Central memory CD8-positive, alpha-beta T cell (primary cell): ENCODE results near the gene ZNF207.

Experiments used
- ATAC-seq: fragments of 150-1000 bp; cut with Tn5 transposase; replicated peaks from 2 replicates; pipeline ENCODE4 v1.10.0; 2022; ENCODE audit warnings: mild to moderate bottlenecking, moderate FRiP score, moderate number of reproducible peaks; ENCODE audit not compliant: poor library complexity, severe bottlenecking; ENCODE audit errors: extremely low read depth
- DNase-seq, 2 donors: peaks; one replicate each; pipeline ENCODE4 v3.0.0; 2021; ENCODE audit warnings: low spot score in 2 of 2
- H3K27ac Mint-ChIP-seq: one replicate; pipeline ENCODE4 v1.8.0; 2022; ENCODE audit warnings: low read depth, mild to moderate bottlenecking, moderate library complexity, mixed read lengths
- H3K27me3 Mint-ChIP-seq: one replicate; pipeline ENCODE4 v1.8.0; 2022; ENCODE audit warnings: mixed read lengths
- H3K36me3 Mint-ChIP-seq: one replicate; pipeline ENCODE4 v1.8.0; 2022; ENCODE audit warnings: mild to moderate bottlenecking, moderate library complexity, mixed read lengths; ENCODE audit not compliant: insufficient read depth
- H3K4me1 Mint-ChIP-seq: one replicate; pipeline ENCODE4 v1.8.0; 2022; ENCODE audit warnings: mixed read lengths
- H3K4me3 Mint-ChIP-seq: one replicate; pipeline ENCODE4 v1.8.0; 2022; ENCODE audit warnings: mild to moderate bottlenecking, moderate library complexity, mixed read lengths
- H3K9me3 Mint-ChIP-seq: one replicate; pipeline ENCODE4 v1.8.0; 2022; ENCODE audit warnings: mixed read lengths

Gene ZNF207

GRCh38 chr17:32429598-32429997 is 79.6 kb downstream of the ZNF207 start:
- H3K27me3 Mint-ChIP-seq: no peaks in the 10 kb centered on the region

More at GRCh38 chr17:32429598-32429997, 79.6 kb downstream of the ZNF207 start:
- no peak overlapping the region for H3K27ac Mint-ChIP-seq
- ATAC-seq: no peak
- no peaks in the 10 kb centered on the region for H3K4me1 Mint-ChIP-seq
- no peak for DNase-seq
- no peaks in the 10 kb centered on the region for H3K36me3 Mint-ChIP-seq
- H3K4me3 Mint-ChIP-seq: no peak overlapping the region
- H3K9me3 Mint-ChIP-seq: peaks cover 8% of the 10 kb centered on the region
